HepG2 (cell line): Measurements from ENCODE around the gene RNASE13. TPM values are rescaled to one million over a fixed set of nuclear protein-coding genes. Genes with fewer than 3 reads are reported as not detected.

ENCODE experiments used
- ATF4 ChIP-seq, 2 experiments: fragments of 450-650 bp in 1 of 2; sonication (generic) in 1 of 2; formaldehyde crosslinking; IDR thresholded peaks; 2 replicates each; pipeline versions ENCODE4 v1.5.0 to v1.8.0; 2020 to 2022; ENCODE audit warnings: mild to moderate bottlenecking in 1 of 2, missing genetic modification reagents in 1 of 2
- HNF4G ChIP-seq, 2 experiments: sonication (generic) in 1 of 2; formaldehyde crosslinking in 1 of 2; IDR thresholded peaks; 2 replicates each; pipeline versions ENCODE4 v1.4.0 to v1.6.1; 2011 to 2020; ENCODE audit warnings: borderline replicate concordance in 2 of 2, low read depth in 2 of 2, mild to moderate bottlenecking in 2 of 2, low read length in 1 of 2, missing genetic modification reagents in 1 of 2, moderate library complexity in 1 of 2
- PRDM15 ChIP-seq: sonication (generic); formaldehyde crosslinking; IDR thresholded peaks from 2 replicates; pipeline ENCODE4 v1.4.0; 2020; ENCODE audit warnings: missing genetic modification reagents
- ZMYM3 ChIP-seq: sonication (generic); formaldehyde crosslinking; IDR thresholded peaks from 2 replicates; pipeline ENCODE4 v1.5.1; 2020; ENCODE audit warnings: mild to moderate bottlenecking, missing genetic modification reagents
- ZNF260 ChIP-seq: sonication (generic); formaldehyde crosslinking; IDR thresholded peaks from 2 replicates; pipeline ENCODE4 v1.4.0; 2020; ENCODE audit warnings: missing genetic modification reagents, low read depth, mild to moderate bottlenecking, borderline replicate concordance
- ZNF331 ChIP-seq: sonication (generic); formaldehyde crosslinking; IDR thresholded peaks from 2 replicates; pipeline ENCODE4 v1.4.0; 2020; ENCODE audit warnings: missing genetic modification reagents
- ZNF639 ChIP-seq: conservative IDR thresholded peaks from 2 replicates; pipeline ENCODE4 v1.6.1; 2018; ENCODE audit warnings: missing genetic modification reagents
- ZNF720 ChIP-seq: sonication (generic); formaldehyde crosslinking; IDR thresholded peaks from 2 replicates; pipeline ENCODE4 v1.4.0; 2020; ENCODE audit warnings: missing genetic modification reagents
- ZNF781 ChIP-seq: sonication (generic); formaldehyde crosslinking; IDR thresholded peaks from 2 replicates; pipeline ENCODE4 v1.5.1; 2020; ENCODE audit warnings: borderline replicate concordance, mild to moderate bottlenecking, missing genetic modification reagents; ENCODE audit errors: not compliant biosample characterization
- polyA plus RNA-seq, 8 experiments: library from polyadenylated mRNA; depleted of rRNA in 3 of 8; stranded (reverse) in 7 of 8; unstranded in 1 of 8; fragments of >200 nt; fragmentation: Illumina TruSeq in 4 of 8; extraction: Trizol in 4 of 8; gene quantifications; 2 replicates each; pipeline versions ENCODE4 v1.2.1 to v1.2.3, GENCODE V29; 2011 to 2016; ENCODE audit warnings: low read depth in 4 of 8, missing spikeins in 1 of 8, mixed read lengths in 1 of 8; ENCODE audit not compliant: insufficient read depth in 1 of 8
- total RNA-seq, 5 experiments: library from RNA; depleted of rRNA; stranded (reverse); fragments of >200 nt; fragmentation: Illumina TruSeq; extraction: Trizol; gene quantifications; 2 replicates each; pipeline ENCODE4 v1.2.3, GENCODE V29; 2016; ENCODE audit warnings: low read depth in 1 of 5

Gene RNASE13
- total and polyA plus RNA-seq, 2 of the 13 experiments (the other 11 are each of a cell fraction or from before 2014, with no cell fraction given), result 1.0 TPM; not detected in 1

GRCh38 chr14:21024585-21025370, 9.8 kb downstream of the RNASE13 start, which contains the start of gene NDRG2 (continued):
- peak; percentile 54; the same call in 1 of the 2 replicates for TF ChIP-seq PRDM15 (CRISPR knock-in tag)
- no peak for TF ChIP-seq ZNF781
- peak; percentile 72; the same call in 1 of the 2 replicates for TF ChIP-seq ZNF639 (CRISPR knock-in tag)
- TF ChIP-seq ZNF331 (CRISPR knock-in tag), result peak; percentile 64; the same call in 1 of the 2 replicates
- TF ChIP-seq ZMYM3 (CRISPR knock-in tag), result no peak
- TF ChIP-seq HNF4G (IDR thresholded peaks at IDR 0.05; ENCODE audit: borderline replicate concordance, low read depth, low read length), result peak; percentile 48; the same call in 1 of the 2 replicates
- peak; percentile 31; the same call in 1 of the 2 replicates for TF ChIP-seq HNF4G (CRISPR knock-in tag; IDR thresholded peaks at IDR 0.05; ENCODE audit: borderline replicate concordance, low read depth)
- TF ChIP-seq ZNF260 (CRISPR knock-in tag), result no peak
- no peak for TF ChIP-seq ATF4 (CRISPR knock-in tag; IDR thresholded peaks at IDR 0.05)
- TF ChIP-seq ZNF720 (CRISPR knock-in tag), result no peak
